Esophagus (tissue), 2 donors: ENCODE measurements around the gene LAMA1. TPM values are rescaled to one million over a fixed set of nuclear protein-coding genes. Genes with fewer than 3 reads are reported as not detected.
"Not testable (repeated sequence)": the region's sequence is repeated elsewhere in the genome, so short reads cannot be mapped to it uniquely, and the experiment has no call there.

ENCODE experiments used
- H3K27ac ChIP-seq, 2 donors: one replicate each; pipeline ENCODE4 v1.5.1; 2013; ENCODE audit warnings: low read depth in 2 of 2, mild to moderate bottlenecking in 2 of 2, inconsistent platforms in 1 of 2, low read length in 1 of 2, moderate library complexity in 1 of 2
- H3K27me3 ChIP-seq, 2 donors: one replicate each; pipeline ENCODE4 v1.6.1; 2013; ENCODE audit warnings: low read length in 2 of 2, control low read depth in 1 of 2, mild to moderate bottlenecking in 1 of 2; ENCODE audit not compliant: insufficient read depth in 2 of 2, control insufficient read depth in 1 of 2
- H3K36me3 ChIP-seq, 2 donors: one replicate each; pipeline ENCODE4 v1.6.1; 2013; ENCODE audit warnings: low read length in 1 of 2; ENCODE audit not compliant: control insufficient read depth in 2 of 2, insufficient read depth in 2 of 2
- H3K4me1 ChIP-seq, 2 donors: one replicate each; pipeline ENCODE4 v1.6.1; 2013; ENCODE audit warnings: low read length in 1 of 2; ENCODE audit not compliant: control insufficient read depth in 2 of 2, insufficient read depth in 2 of 2
- H3K4me3 ChIP-seq, 2 donors: one replicate each; pipeline ENCODE4 v1.5.1; 2013; ENCODE audit warnings: low read length in 2 of 2, mild to moderate bottlenecking in 2 of 2, low read depth in 1 of 2, moderate library complexity in 1 of 2
- H3K9me3 ChIP-seq, 2 donors: one replicate each; pipeline ENCODE4 v1.6.1; 2013; ENCODE audit warnings: mild to moderate bottlenecking in 2 of 2, low read depth in 1 of 2, low read length in 1 of 2, moderate library complexity in 1 of 2; ENCODE audit not compliant: control insufficient read depth in 2 of 2, insufficient read depth in 1 of 2
- WGBS, 2 donors: extraction: QIAGEN DNeasy Blood & Tissue Kit; methylation state at CpG; one replicate each; pipeline ENCODE4 v1.1.7; 2013; 5-methylcytosine and 5-hydroxymethylcytosine counted together
- polyA plus RNA-seq, 2 donors: library from polyadenylated mRNA; stranded (reverse); fragments of 200-250 nt; gene quantifications; one replicate each; pipeline ENCODE4 v1.2.3, GENCODE V29; 2013
- donor health status: healthy with polysubstance abuse.
- donor health status: Bipolar disorder and iron deficiency.

LAMA1 gene
- polyA plus RNA-seq, 2 donors: 0.16 to 0.27 TPM

- Histone ChIP-seq H3K36me3 (no peaks in the 10 kb centered on the region), H3K27me3 (no peaks in the 10 kb centered on the region), H3K9me3 (no peaks in the 10 kb centered on the region), H3K27ac (no peak overlapping the region), H3K4me3 (no peak overlapping the region), H3K4me1 (peaks cover 0 to 2% of the 10 kb centered on the region in 2 donors)
- WGBS, 2 donors: 50 to 61% methylated on average over 11 of the region's 11 CpGs
Observed at GRCh38 chr18:6949800-6950586, 167.6 kb downstream of the LAMA1 start.

GRCh38 chr18:6948281-6949055 is 169.1 kb downstream of the LAMA1 start:
- Histone ChIP-seq H3K4me1 (peaks cover 0 to 2% of the 10 kb centered on the region in 2 donors), H3K36me3 (no peaks in the 10 kb centered on the region), H3K9me3 (no peaks in the 10 kb centered on the region), H3K27me3 (no peaks in the 10 kb centered on the region), H3K4me3 (no peak overlapping the region), H3K27ac (no peak overlapping the region)
- 77 to 86% methylated on average over 16 of the region's 16 CpGs for WGBS, 2 donors

- WGBS, 2 donors: 75 to 78% methylated on average over 10 of the region's 10 CpGs
- Histone ChIP-seq H3K4me3 (no peak overlapping the region), H3K9me3 (no peaks in the 10 kb centered on the region), H3K27me3 (no peaks in the 10 kb centered on the region), H3K36me3 (no peaks in the 10 kb centered on the region), H3K27ac (no peak overlapping the region), H3K4me1 (peaks cover 0 to 2% of the 10 kb centered on the region in 2 donors)
Observed at GRCh38 chr18:6947338-6948030, 170.1 kb downstream of the LAMA1 start.

GRCh38 chr18:6943143-6943542 is 174.5 kb downstream of the LAMA1 start:
- Histone ChIP-seq H3K4me1 (no peaks in the 10 kb centered on the region), H3K27ac (no peak overlapping the region), H3K9me3 (no peaks in the 10 kb centered on the region), H3K36me3 (no peaks in the 10 kb centered on the region), H3K27me3 (no peaks in the 10 kb centered on the region), H3K4me3 (no peak overlapping the region)
- WGBS, 2 donors: 81 to 87% methylated on average over 6 of the region's 6 CpGs

- H3K27me3 ChIP-seq: no peaks in the 10 kb centered on the region
- no peak overlapping the region for H3K27ac ChIP-seq
- no peaks in the 10 kb centered on the region for H3K36me3 ChIP-seq
- no peak overlapping the region for H3K4me3 ChIP-seq
- 84 to 87% methylated on average over 3 of the region's 3 CpGs for WGBS, 2 donors
- no peaks in the 10 kb centered on the region for H3K9me3 ChIP-seq
- H3K4me1 ChIP-seq: no peaks in the 10 kb centered on the region
Observed at GRCh38 chr18:6942742-6943141, 174.9 kb downstream of the LAMA1 start.

- Histone ChIP-seq H3K9me3 (no peaks in the 10 kb centered on the region), H3K27me3 (no peaks in the 10 kb centered on the region), H3K4me3 (no peak overlapping the region), H3K4me1 (no peaks in the 10 kb centered on the region), H3K36me3 (no peaks in the 10 kb centered on the region), H3K27ac (no peak overlapping the region)
- WGBS, 2 donors: 65 to 73% methylated on average over 11 of the region's 11 CpGs
Observed at GRCh38 chr18:6941996-6942395, 175.6 kb downstream of the LAMA1 start.

- no peak overlapping the region for H3K27ac ChIP-seq
- H3K27me3 ChIP-seq: no peaks in the 10 kb centered on the region
- no peaks in the 10 kb centered on the region for H3K4me1 ChIP-seq
- no peak overlapping the region for H3K4me3 ChIP-seq
- no peaks in the 10 kb centered on the region for H3K36me3 ChIP-seq
- H3K9me3 ChIP-seq: no peaks in the 10 kb centered on the region
- 87 to 88% methylated on average over 9 of the region's 9 CpGs for WGBS, 2 donors
Observed at GRCh38 chr18:6940451-6940850, 177.1 kb downstream of the LAMA1 start.

- H3K4me3 ChIP-seq: no peak overlapping the region
- WGBS, 2 donors: 51 to 57% methylated on average over 4 of the region's 4 CpGs
- H3K36me3 ChIP-seq: no peaks in the 10 kb centered on the region
- H3K9me3 ChIP-seq: no peaks in the 10 kb centered on the region
- no peaks in the 10 kb centered on the region for H3K27me3 ChIP-seq
- no peaks in the 10 kb centered on the region for H3K4me1 ChIP-seq
- H3K27ac ChIP-seq: no peak overlapping the region
Observed at GRCh38 chr18:6939972-6940371, 177.6 kb downstream of the LAMA1 start.

GRCh38 chr18:6938403-6938802 is 179.2 kb downstream of the LAMA1 start:
- not testable (repeated sequence) for H3K36me3 ChIP-seq, H3K4me3 ChIP-seq, H3K9me3 ChIP-seq, H3K27ac ChIP-seq, H3K27me3 ChIP-seq, H3K4me1 ChIP-seq
- whole genome bisulfite sequencing, 2 donors: 65 to 73% methylated on average over 2 of the region's 2 CpGs
